Neural cell (in vitro differentiated cells): ENCODE results near the gene IL6ST. TPM values are rescaled to one million over a fixed set of nuclear protein-coding genes. Genes with fewer than 3 reads are reported as not detected.
"Not testable (repeated sequence)": the region's sequence is repeated elsewhere in the genome, so short reads cannot be mapped to it uniquely, and the experiment has no call there.

Experiments used
- H2AFZ ChIP-seq: fragments of 200-600, 300-800 bp; sonication (generic), shearing (Covaris generic); 2 replicates; pipeline ENCODE4 v1.6.0; 2014; ENCODE audit warnings: low read depth, mild to moderate bottlenecking, antibody characterized with exemption, low read length, moderate library complexity
- H3F3A ChIP-seq: fragments of 200-600 bp; shearing (Covaris generic); 2 replicates; pipeline ENCODE4 v1.6.1; 2016; ENCODE audit warnings: mild to moderate bottlenecking, moderate library complexity, mixed read lengths, antibody characterized with exemption, low read length; ENCODE audit not compliant: insufficient read depth, poor library complexity, severe bottlenecking
- H3K27ac ChIP-seq: fragments of 200-600, 300-800 bp; sonication (generic), shearing (Covaris generic); 2 replicates; pipeline ENCODE4 v1.5.1; 2014; ENCODE audit warnings: mild to moderate bottlenecking, low read length, moderate library complexity
- H3K27me3 ChIP-seq: fragments of 300-800, 200-600 bp; sonication (generic), shearing (Covaris generic); 2 replicates; pipeline ENCODE4 v1.6.0; 2014; ENCODE audit warnings: mild to moderate bottlenecking, low read depth, low read length, moderate library complexity; ENCODE audit not compliant: insufficient read depth
- H3K36me3 ChIP-seq: fragments of 300-800, 200-600 bp; sonication (generic), shearing (Covaris generic); 2 replicates; pipeline ENCODE4 v1.5.1; 2014; ENCODE audit warnings: mild to moderate bottlenecking, antibody characterized with exemption, low read length, moderate library complexity; ENCODE audit not compliant: insufficient read depth
- H3K4me2 ChIP-seq: fragments of 300-800, 200-600 bp; sonication (generic), shearing (Covaris generic); 2 replicates; pipeline ENCODE4 v1.6.0; 2014; ENCODE audit warnings: mild to moderate bottlenecking, low read length
- H3K4me3 ChIP-seq: fragments of 300-800, 200-600 bp; sonication (generic), shearing (Covaris generic); 2 replicates; pipeline ENCODE4 v1.5.1; 2014; ENCODE audit warnings: mild to moderate bottlenecking, low read length, moderate library complexity
- H3K79me2 ChIP-seq: fragments of 200-600 bp; shearing (Covaris generic); replicated peaks from 2 replicates; pipeline ENCODE4 v1.6.0; 2014; ENCODE audit warnings: mild to moderate bottlenecking, low read length, moderate library complexity; ENCODE audit not compliant: insufficient read depth
- H3K9ac ChIP-seq: fragments of 300-800, 200-600 bp; sonication (generic), shearing (Covaris generic); 2 replicates; pipeline ENCODE4 v1.6.1; 2016; ENCODE audit warnings: mild to moderate bottlenecking, low read length, mixed read lengths
- H3K9me2 ChIP-seq: fragments of 200-600 bp; shearing (Covaris generic); 2 replicates; pipeline ENCODE4 v1.6.1; 2016; ENCODE audit warnings: mild to moderate bottlenecking, low read length, mixed read lengths; ENCODE audit not compliant: insufficient read depth
- H3K9me3 ChIP-seq: fragments of 200-600, 300-800 bp; sonication (generic), shearing (Covaris generic); 2 replicates; pipeline ENCODE4 v1.6.1; 2016; ENCODE audit warnings: mild to moderate bottlenecking, mixed run types, low read length, moderate library complexity, mixed read lengths
- H4K20me1 ChIP-seq: fragments of 200-600 bp; shearing (Covaris generic); 2 replicates; pipeline ENCODE4 v1.6.1; 2016; ENCODE audit warnings: mild to moderate bottlenecking, mixed run types; ENCODE audit not compliant: insufficient read depth
- EP300 ChIP-seq: fragments of 450-650 bp; conservative IDR thresholded peaks from 2 replicates; pipeline ENCODE4 v1.6.1; 2014; ENCODE audit warnings: antibody characterized with exemption, mild to moderate bottlenecking, moderate library complexity; ENCODE audit not compliant: poor library complexity, severe bottlenecking
- EZH2 ChIP-seq: fragments of 200-600, 300-800 bp; shearing (Covaris generic), sonication (generic); IDR thresholded peaks from 2 replicates; pipeline ENCODE4 v1.6.1; 2014; ENCODE audit warnings: antibody characterized with exemption, low read length, borderline replicate concordance, mild to moderate bottlenecking; ENCODE audit not compliant: insufficient read depth, poor library complexity, severe bottlenecking
- MXI1 ChIP-seq: fragments of 450-650 bp; conservative IDR thresholded peaks from 2 replicates; pipeline ENCODE4 v1.6.1; 2014; ENCODE audit warnings: antibody characterized with exemption, mild to moderate bottlenecking; ENCODE audit not compliant: poor library complexity, severe bottlenecking
- POLR2AphosphoS5 ChIP-seq: IDR thresholded peaks from 2 replicates; pipeline ENCODE4 v1.6.1; 2012
- RAD21 ChIP-seq: fragments of 450-650 bp; conservative IDR thresholded peaks from 2 replicates; pipeline ENCODE4 v1.6.1; 2014; ENCODE audit warnings: antibody characterized with exemption, mild to moderate bottlenecking, moderate library complexity
- SMC3 ChIP-seq: fragments of 450-650 bp; conservative IDR thresholded peaks from 2 replicates; pipeline ENCODE4 v1.6.1; 2014; ENCODE audit warnings: antibody characterized with exemption, mild to moderate bottlenecking, moderate library complexity; ENCODE audit not compliant: poor library complexity
- TAF1 ChIP-seq: IDR thresholded peaks from 2 replicates; pipeline ENCODE4 v1.6.1; 2012; ENCODE audit warnings: low read depth
- polyA plus RNA-seq: library from polyadenylated mRNA; depleted of rRNA; stranded (reverse); fragments of >200 nt; gene quantifications from 2 replicates; pipeline ENCODE4 v1.2.3, GENCODE V29; 2014
- TF ChIP-seq, protein P1 (sequence below): IDR thresholded peaks from 2 replicates; pipeline ENCODE4 v1.6.1; 2012; ENCODE audit warnings: borderline replicate concordance
- TF ChIP-seq, protein P2 (sequence below): fragments of 450-650 bp; IDR thresholded peaks from 2 replicates; pipeline ENCODE4 v1.5.1; 2014; ENCODE audit warnings: antibody characterized with exemption, mild to moderate bottlenecking, moderate library complexity; ENCODE audit not compliant: poor library complexity, severe bottlenecking

Gene IL6ST
- polyA plus RNA-seq, 1 donor from 2014 or later, result 19.7 TPM

DNA sequence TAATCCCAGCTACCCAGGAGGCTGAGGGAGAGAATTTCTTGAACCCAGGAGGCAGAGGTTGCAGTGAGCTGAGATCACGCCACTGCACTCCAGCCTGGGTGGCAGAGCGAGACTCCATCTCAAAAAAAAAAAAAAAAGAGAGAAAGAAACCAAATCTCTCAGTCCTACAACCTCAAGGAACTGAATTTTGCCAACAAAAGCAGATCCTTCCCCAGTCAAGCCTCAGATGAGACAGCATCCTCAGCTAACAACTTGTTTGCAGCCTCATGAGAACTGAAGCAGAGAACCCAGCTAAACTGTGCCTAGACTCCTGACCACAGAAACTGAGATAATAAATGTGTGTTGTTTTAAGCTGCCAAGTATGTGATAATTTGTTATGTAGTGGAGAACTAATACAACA lies 7.5 kb upstream of the IL6ST start:
- TF ChIP-seq, protein P1, sequence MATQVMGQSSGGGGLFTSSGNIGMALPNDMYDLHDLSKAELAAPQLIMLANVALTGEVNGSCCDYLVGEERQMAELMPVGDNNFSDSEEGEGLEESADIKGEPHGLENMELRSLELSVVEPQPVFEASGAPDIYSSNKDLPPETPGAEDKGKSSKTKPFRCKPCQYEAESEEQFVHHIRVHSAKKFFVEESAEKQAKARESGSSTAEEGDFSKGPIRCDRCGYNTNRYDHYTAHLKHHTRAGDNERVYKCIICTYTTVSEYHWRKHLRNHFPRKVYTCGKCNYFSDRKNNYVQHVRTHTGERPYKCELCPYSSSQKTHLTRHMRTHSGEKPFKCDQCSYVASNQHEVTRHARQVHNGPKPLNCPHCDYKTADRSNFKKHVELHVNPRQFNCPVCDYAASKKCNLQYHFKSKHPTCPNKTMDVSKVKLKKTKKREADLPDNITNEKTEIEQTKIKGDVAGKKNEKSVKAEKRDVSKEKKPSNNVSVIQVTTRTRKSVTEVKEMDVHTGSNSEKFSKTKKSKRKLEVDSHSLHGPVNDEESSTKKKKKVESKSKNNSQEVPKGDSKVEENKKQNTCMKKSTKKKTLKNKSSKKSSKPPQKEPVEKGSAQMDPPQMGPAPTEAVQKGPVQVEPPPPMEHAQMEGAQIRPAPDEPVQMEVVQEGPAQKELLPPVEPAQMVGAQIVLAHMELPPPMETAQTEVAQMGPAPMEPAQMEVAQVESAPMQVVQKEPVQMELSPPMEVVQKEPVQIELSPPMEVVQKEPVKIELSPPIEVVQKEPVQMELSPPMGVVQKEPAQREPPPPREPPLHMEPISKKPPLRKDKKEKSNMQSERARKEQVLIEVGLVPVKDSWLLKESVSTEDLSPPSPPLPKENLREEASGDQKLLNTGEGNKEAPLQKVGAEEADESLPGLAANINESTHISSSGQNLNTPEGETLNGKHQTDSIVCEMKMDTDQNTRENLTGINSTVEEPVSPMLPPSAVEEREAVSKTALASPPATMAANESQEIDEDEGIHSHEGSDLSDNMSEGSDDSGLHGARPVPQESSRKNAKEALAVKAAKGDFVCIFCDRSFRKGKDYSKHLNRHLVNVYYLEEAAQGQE, result no peak
- TF ChIP-seq MXI1 (no peak), TAF1 (no peak), RAD21 (no peak), SMC3 (no peak), POLR2AphosphoS5 (no peak)
- TF ChIP-seq, protein P2, sequence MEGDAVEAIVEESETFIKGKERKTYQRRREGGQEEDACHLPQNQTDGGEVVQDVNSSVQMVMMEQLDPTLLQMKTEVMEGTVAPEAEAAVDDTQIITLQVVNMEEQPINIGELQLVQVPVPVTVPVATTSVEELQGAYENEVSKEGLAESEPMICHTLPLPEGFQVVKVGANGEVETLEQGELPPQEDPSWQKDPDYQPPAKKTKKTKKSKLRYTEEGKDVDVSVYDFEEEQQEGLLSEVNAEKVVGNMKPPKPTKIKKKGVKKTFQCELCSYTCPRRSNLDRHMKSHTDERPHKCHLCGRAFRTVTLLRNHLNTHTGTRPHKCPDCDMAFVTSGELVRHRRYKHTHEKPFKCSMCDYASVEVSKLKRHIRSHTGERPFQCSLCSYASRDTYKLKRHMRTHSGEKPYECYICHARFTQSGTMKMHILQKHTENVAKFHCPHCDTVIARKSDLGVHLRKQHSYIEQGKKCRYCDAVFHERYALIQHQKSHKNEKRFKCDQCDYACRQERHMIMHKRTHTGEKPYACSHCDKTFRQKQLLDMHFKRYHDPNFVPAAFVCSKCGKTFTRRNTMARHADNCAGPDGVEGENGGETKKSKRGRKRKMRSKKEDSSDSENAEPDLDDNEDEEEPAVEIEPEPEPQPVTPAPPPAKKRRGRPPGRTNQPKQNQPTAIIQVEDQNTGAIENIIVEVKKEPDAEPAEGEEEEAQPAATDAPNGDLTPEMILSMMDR, result no peak
- Histone ChIP-seq H3F3A (no peaks in the 10 kb centered on the region), H3K4me2 (no peak overlapping the region), H3K27me3 (no peaks in the 10 kb centered on the region), H3K79me2 (no peaks in the 10 kb centered on the region), H3K36me3 (no peaks in the 10 kb centered on the region), H3K9me2 (no peaks in the 10 kb centered on the region), H4K20me1 (no peaks in the 10 kb centered on the region), H3K27ac (no peak overlapping the region), H3K4me3 (no peak overlapping the region), H2AFZ (no peak overlapping the region), H3K9ac (no peak overlapping the region), H3K9me3 (no peaks in the 10 kb centered on the region)

- not testable (repeated sequence) for H3K9ac ChIP-seq, H3K27me3 ChIP-seq, H3K36me3 ChIP-seq, H4K20me1 ChIP-seq, H3K9me2 ChIP-seq, H3K27ac ChIP-seq, H3K4me3 ChIP-seq, H3K9me3 ChIP-seq, H3K79me2 ChIP-seq, H3K4me2 ChIP-seq, H3F3A ChIP-seq, H2AFZ ChIP-seq
Measured at GRCh38 chr5:56000221-56000620, 5.5 kb upstream of the IL6ST start.

GRCh38 chr5:55998966-55999365 lies 4.2 kb upstream of the IL6ST start:
- H3K79me2 ChIP-seq, result peaks cover 2% of the 10 kb centered on the region
- H3K4me3 ChIP-seq, result no peak overlapping the region
- no peak overlapping the region for H3K4me2 ChIP-seq
- no peaks in the 10 kb centered on the region for H3K9me2 ChIP-seq
- H3K9ac ChIP-seq, result no peak overlapping the region
- H3F3A ChIP-seq, result peaks cover 5% of the 10 kb centered on the region
- H3K27ac ChIP-seq, result no peak overlapping the region
- H3K27me3 ChIP-seq, result no peaks in the 10 kb centered on the region
- H3K9me3 ChIP-seq, result no peaks in the 10 kb centered on the region
- no peak for TF ChIP-seq RAD21
- TF ChIP-seq TAF1, result no peak
- TF ChIP-seq, protein P2, result no peak
- TF ChIP-seq SMC3, result no peak
- TF ChIP-seq EP300, result no peak
- TF ChIP-seq EZH2, result no peak
- TF ChIP-seq POLR2AphosphoS5, result no peak
- no peak for TF ChIP-seq MXI1
- TF ChIP-seq, protein P1, result no peak
- H4K20me1 ChIP-seq, result no peaks in the 10 kb centered on the region
- H3K36me3 ChIP-seq, result no peaks in the 10 kb centered on the region
- H2AFZ ChIP-seq, result no peak overlapping the region
